ENCODE measurements around the gene TRAPPC6A.
"Not testable (repeated sequence)": the region's sequence is repeated elsewhere in the genome, so short reads cannot be mapped to it uniquely, and the experiment has no call there.

The TRAPPC6A gene

GRCh38 chr19:45133661-45134060 is 44.4 kb downstream of the TRAPPC6A start:
- FAIRE-seq (no peak), DNase-seq (ENCODE audit: insufficient read length, low spot score) (no peak)

- DNase-seq (ENCODE audit: insufficient read length, low spot score) (peak; percentile 26), FAIRE-seq (peak; percentile 69)
These were observed 47.0 kb downstream of the TRAPPC6A start for GRCh38 chr19:45130888-45131615.

GRCh38 chr19:45130236-45130635 is 47.8 kb downstream of the TRAPPC6A start:
- no peak for FAIRE-seq
- no peak for DNase-seq (ENCODE audit: insufficient read length, low spot score)

- no peak for FAIRE-seq
These were observed 49.2 kb downstream of the TRAPPC6A start for GRCh38 chr19:45128806-45129205.

GRCh38 chr19:45128146-45128545 is 49.9 kb downstream of the TRAPPC6A start:
- no peak for FAIRE-seq
- no peak for DNase-seq (ENCODE audit: insufficient read length, low spot score)

More at GRCh38 chr19:45128806-45129205, 49.2 kb downstream of the TRAPPC6A start:
- DNase-seq (ENCODE audit: insufficient read length, low spot score) = no peak

GRCh38 chr19:45126654-45127053 is 51.4 kb downstream of the TRAPPC6A start:
- FAIRE-seq (no peak), DNase-seq (ENCODE audit: insufficient read length, low spot score) (no peak)

GRCh38 chr19:45125975-45126493 is 52.0 kb downstream of the TRAPPC6A start:
- FAIRE-seq (peak; percentile 82), DNase-seq (ENCODE audit: insufficient read length, low spot score) (peak; percentile 56)

GRCh38 chr19:45125360-45125759 is 52.7 kb downstream of the TRAPPC6A start:
- DNase-seq (ENCODE audit: insufficient read length, low spot score) (no peak), FAIRE-seq (no peak)

- DNase-seq (ENCODE audit: insufficient read length, low spot score) = no peak
- no peak for FAIRE-seq
These were observed 54.0 kb downstream of the TRAPPC6A start for GRCh38 chr19:45124021-45124420.

- no peak for FAIRE-seq
- DNase-seq (ENCODE audit: insufficient read length, low spot score) = no peak
These were observed 54.6 kb downstream of the TRAPPC6A start for GRCh38 chr19:45123440-45123850.

GRCh38 chr19:45122832-45123231 is 55.2 kb downstream of the TRAPPC6A start:
- DNase-seq (ENCODE audit: insufficient read length, low spot score) (no peak), FAIRE-seq (no peak)

- FAIRE-seq (no peak), DNase-seq (ENCODE audit: insufficient read length, low spot score) (no peak)
These were observed 56.2 kb downstream of the TRAPPC6A start for GRCh38 chr19:45121827-45122345.

- DNase-seq (ENCODE audit: insufficient read length, low spot score) (no peak), FAIRE-seq (no peak)
These were observed 58.5 kb downstream of the TRAPPC6A start for GRCh38 chr19:45119582-45119981.

GRCh38 chr19:45118591-45119355 is 59.3 kb downstream of the TRAPPC6A start:
- DNase-seq (ENCODE audit: insufficient read length, low spot score) = not testable (repeated sequence)

GRCh38 chr19:45118106-45118505 is 59.9 kb downstream of the TRAPPC6A start:
- DNase-seq (ENCODE audit: insufficient read length, low spot score) = no peak
- FAIRE-seq = no peak

More at GRCh38 chr19:45118591-45119355, 59.3 kb downstream of the TRAPPC6A start:
- FAIRE-seq = not testable (repeated sequence)

GRCh38 chr19:45117671-45118070 is 60.4 kb downstream of the TRAPPC6A start:
- FAIRE-seq = no peak
- no peak for DNase-seq (ENCODE audit: insufficient read length, low spot score)

GRCh38 chr19:45117167-45117594 is 60.9 kb downstream of the TRAPPC6A start:
- DNase-seq (ENCODE audit: insufficient read length, low spot score) (no peak), FAIRE-seq (no peak)

GRCh38 chr19:45115809-45116615 is 62.0 kb downstream of the TRAPPC6A start:
- FAIRE-seq = no peak
- DNase-seq (ENCODE audit: insufficient read length, low spot score) = no peak

- DNase-seq (ENCODE audit: insufficient read length, low spot score) = no peak
- no peak for FAIRE-seq
These were observed 63.9 kb downstream of the TRAPPC6A start for GRCh38 chr19:45114116-45114515.

GRCh38 chr19:45113628-45114027 is 64.4 kb downstream of the TRAPPC6A start:
- FAIRE-seq (no peak), DNase-seq (ENCODE audit: insufficient read length, low spot score) (no peak)

Measured in HTR-8/SVneo (cell line).